ENCODE results near the gene FBXW4.

- TF ChIP-seq CTCF (IDR thresholded peaks at IDR 0.05; ENCODE audit: poor library complexity, severe bottlenecking) (no peak), EZH2 (IDR thresholded peaks at IDR 0.05; ENCODE audit: borderline replicate concordance, insufficient read depth, low read length, poor library complexity, severe bottlenecking) (no peak), POLR2AphosphoS5 (IDR thresholded peaks at IDR 0.05) (no peak), MXI1 (conservative IDR thresholded peaks at IDR 0.05; ENCODE audit: poor library complexity, severe bottlenecking) (no peak), SMC3 (conservative IDR thresholded peaks at IDR 0.05; ENCODE audit: poor library complexity) (no peak), EP300 (conservative IDR thresholded peaks at IDR 0.05; ENCODE audit: poor library complexity, severe bottlenecking) (no peak), TAF1 (IDR thresholded peaks at IDR 0.05; ENCODE audit: low read depth) (no peak), REST (IDR thresholded peaks at IDR 0.05; ENCODE audit: borderline replicate concordance) (no peak), RAD21 (conservative IDR thresholded peaks at IDR 0.05) (no peak)
Measured at GRCh38 chr10:101708073-101708472, 13.1 kb upstream of the FBXW4 start.
